Measurements from ENCODE around the gene RPL29.
A peak's percentile ranks its signal among the peaks of the same experiment; 100 is the strongest.

Gene RPL29

GRCh38 chr3:52028572-52028971, 32.9 kb upstream of the RPL29 start:
- Histone ChIP-seq H3K36me3 (ENCODE audit: control insufficient read depth in 1 of 2, insufficient read depth in 2 of 2, low read depth in 1 of 2, low read length in 2 of 2) (no peaks in the 10 kb centered on the region), H3K27me3 (ENCODE audit: control insufficient read depth in 1 of 2, insufficient read depth in 1 of 2, low read length in 2 of 2) (peaks cover 0 to 2% of the 10 kb centered on the region in 2 experiments), H2AK5ac (ENCODE audit: low read length, severe bottlenecking) (no peak overlapping the region), H2BK15ac (ENCODE audit: low read depth, poor library complexity, severe bottlenecking) (no peak overlapping the region), H3K4me2 (ENCODE audit: low read length, poor library complexity, severe bottlenecking) (no peak overlapping the region), H2BK5ac (ENCODE audit: low read depth, low read length, poor library complexity, severe bottlenecking) (no peak overlapping the region), H3K27ac (ENCODE audit: low read length, poor library complexity, severe bottlenecking) (no peak overlapping the region), H3K4me3 (ENCODE audit: insufficient read depth in 1 of 2, low read depth in 1 of 2, low read length in 2 of 2) (no peak overlapping the region), H3K9ac (ENCODE audit: low read length) (no peak overlapping the region), H3K9me3 (ENCODE audit: control insufficient read depth, low read length) (peaks cover 4% of the 10 kb centered on the region), H3K18ac (ENCODE audit: low read depth in 1 of 2, low read length in 2 of 2) (no peak overlapping the region), H4K8ac (ENCODE audit: low read length) (no peak overlapping the region), H4K91ac (ENCODE audit: low read length) (no peak overlapping the region), H3K14ac (ENCODE audit: low read length in 2 of 2) (no peak overlapping the region), H3K4me1 (ENCODE audit: control insufficient read depth, insufficient read depth, low read depth, low read length) (peaks cover 3% of the 10 kb centered on the region), H2AFZ (ENCODE audit: low read depth, low read length) (no peak overlapping the region), H3K4ac (ENCODE audit: low read depth in 1 of 2, low read length in 2 of 2) (no peak overlapping the region), H3K23ac (ENCODE audit: low read length in 2 of 2) (no peak overlapping the region), H2BK120ac (ENCODE audit: low read depth, low read length) (no peak overlapping the region), H2BK12ac (ENCODE audit: low read length in 2 of 2) (no peak overlapping the region), H3K79me1 (replicated peaks; ENCODE audit: low read length, poor library complexity, severe bottlenecking) (no peaks in the 10 kb centered on the region)
- WGBS: 88% methylated on average over 10 of the region's 12 CpGs
- DNase-seq: no peak

- H2BK12ac ChIP-seq (ENCODE audit: low read length in 2 of 2): no peak overlapping the region
- no peak overlapping the region for H3K27ac ChIP-seq (ENCODE audit: low read length, poor library complexity, severe bottlenecking)
- no peak overlapping the region for H2AK5ac ChIP-seq (ENCODE audit: low read length, severe bottlenecking)
- no peak overlapping the region for H4K91ac ChIP-seq (ENCODE audit: low read length)
- peak overlapping the region in 1 of 2 experiments; percentile 16 for H3K4ac ChIP-seq (ENCODE audit: low read depth in 1 of 2, low read length in 2 of 2)
- H3K4me3 ChIP-seq (ENCODE audit: insufficient read depth in 1 of 2, low read depth in 1 of 2, low read length in 2 of 2): no peak overlapping the region
- no peak overlapping the region for H2BK5ac ChIP-seq (ENCODE audit: low read depth, low read length, poor library complexity, severe bottlenecking)
- no peak overlapping the region for H3K18ac ChIP-seq (ENCODE audit: low read depth in 1 of 2, low read length in 2 of 2)
- H3K9me3 ChIP-seq (ENCODE audit: control insufficient read depth, low read length): no peaks in the 10 kb centered on the region
- no peak overlapping the region for H2BK15ac ChIP-seq (ENCODE audit: low read depth, poor library complexity, severe bottlenecking)
- H3K4me2 ChIP-seq (ENCODE audit: low read length, poor library complexity, severe bottlenecking): no peak overlapping the region
- 68% methylated on average over 4 of the region's 4 CpGs for WGBS
- H3K36me3 ChIP-seq (ENCODE audit: control insufficient read depth in 1 of 2, insufficient read depth in 2 of 2, low read depth in 1 of 2, low read length in 2 of 2): no peaks in the 10 kb centered on the region
- no peak overlapping the region for H2AFZ ChIP-seq (ENCODE audit: low read depth, low read length)
- no peaks in the 10 kb centered on the region for H3K27me3 ChIP-seq (ENCODE audit: control insufficient read depth in 1 of 2, insufficient read depth in 1 of 2, low read length in 2 of 2)
- H3K4me1 ChIP-seq (ENCODE audit: control insufficient read depth, insufficient read depth, low read depth, low read length): peaks cover 14% of the 10 kb centered on the region
- H3K23ac ChIP-seq (ENCODE audit: low read length in 2 of 2): no peak overlapping the region
- H4K8ac ChIP-seq (ENCODE audit: low read length): no peak overlapping the region
- H3K14ac ChIP-seq (ENCODE audit: low read length in 2 of 2): no peak overlapping the region
- no peak overlapping the region for H3K9ac ChIP-seq (ENCODE audit: low read length)
- DNase-seq: no peak
- H3K79me1 ChIP-seq (replicated peaks; ENCODE audit: low read length, poor library complexity, severe bottlenecking): no peaks in the 10 kb centered on the region
- no peak overlapping the region for H2BK120ac ChIP-seq (ENCODE audit: low read depth, low read length)
Observed at GRCh38 chr3:52026041-52026440, 30.3 kb upstream of the RPL29 start.

- no peak overlapping the region for H3K4ac ChIP-seq (ENCODE audit: low read depth in 1 of 2, low read length in 2 of 2)
- 86% methylated on average over 7 of the region's 7 CpGs for WGBS
- H2AK5ac ChIP-seq (ENCODE audit: low read length, severe bottlenecking): no peak overlapping the region
- no peak overlapping the region for H2BK15ac ChIP-seq (ENCODE audit: low read depth, poor library complexity, severe bottlenecking)
- H2BK12ac ChIP-seq (ENCODE audit: low read length in 2 of 2): no peak overlapping the region
- peaks cover 14% of the 10 kb centered on the region for H3K4me1 ChIP-seq (ENCODE audit: control insufficient read depth, insufficient read depth, low read depth, low read length)
- no peaks in the 10 kb centered on the region for H3K79me1 ChIP-seq (replicated peaks; ENCODE audit: low read length, poor library complexity, severe bottlenecking)
- H3K27me3 ChIP-seq (ENCODE audit: control insufficient read depth in 1 of 2, insufficient read depth in 1 of 2, low read length in 2 of 2): no peaks in the 10 kb centered on the region
- H3K23ac ChIP-seq (ENCODE audit: low read length in 2 of 2): no peak overlapping the region
- no peaks in the 10 kb centered on the region for H3K36me3 ChIP-seq (ENCODE audit: control insufficient read depth in 1 of 2, insufficient read depth in 2 of 2, low read depth in 1 of 2, low read length in 2 of 2)
- no peak overlapping the region for H4K91ac ChIP-seq (ENCODE audit: low read length)
- no peaks in the 10 kb centered on the region for H3K9me3 ChIP-seq (ENCODE audit: control insufficient read depth, low read length)
- H4K8ac ChIP-seq (ENCODE audit: low read length): no peak overlapping the region
- no peak overlapping the region for H3K4me2 ChIP-seq (ENCODE audit: low read length, poor library complexity, severe bottlenecking)
- no peak overlapping the region for H3K18ac ChIP-seq (ENCODE audit: low read depth in 1 of 2, low read length in 2 of 2)
- H2AFZ ChIP-seq (ENCODE audit: low read depth, low read length): no peak overlapping the region
- no peak overlapping the region for H2BK120ac ChIP-seq (ENCODE audit: low read depth, low read length)
- H3K9ac ChIP-seq (ENCODE audit: low read length): no peak overlapping the region
- no peak for DNase-seq
- H3K27ac ChIP-seq (ENCODE audit: low read length, poor library complexity, severe bottlenecking): no peak overlapping the region
- H3K14ac ChIP-seq (ENCODE audit: low read length in 2 of 2): no peak overlapping the region
- no peak overlapping the region for H2BK5ac ChIP-seq (ENCODE audit: low read depth, low read length, poor library complexity, severe bottlenecking)
- H3K4me3 ChIP-seq (ENCODE audit: insufficient read depth in 1 of 2, low read depth in 1 of 2, low read length in 2 of 2): peak overlapping the region in 1 of 2 experiments; percentile 2
Observed at GRCh38 chr3:52025453-52025852, 29.8 kb upstream of the RPL29 start.

GRCh38 chr3:52024765-52025452, 29.2 kb upstream of the RPL29 start:
- Histone ChIP-seq H2AK5ac (ENCODE audit: low read length, severe bottlenecking) (no peak overlapping the region), H4K8ac (ENCODE audit: low read length) (no peak overlapping the region), H2AFZ (ENCODE audit: low read depth, low read length) (no peak overlapping the region), H2BK5ac (ENCODE audit: low read depth, low read length, poor library complexity, severe bottlenecking) (no peak overlapping the region), H2BK120ac (ENCODE audit: low read depth, low read length) (no peak overlapping the region), H3K27me3 (ENCODE audit: control insufficient read depth in 1 of 2, insufficient read depth in 1 of 2, low read length in 2 of 2) (no peaks in the 10 kb centered on the region), H2BK12ac (ENCODE audit: low read length in 2 of 2) (no peak overlapping the region), H3K36me3 (ENCODE audit: control insufficient read depth in 1 of 2, insufficient read depth in 2 of 2, low read depth in 1 of 2, low read length in 2 of 2) (no peaks in the 10 kb centered on the region), H3K4me1 (ENCODE audit: control insufficient read depth, insufficient read depth, low read depth, low read length) (peaks cover 14% of the 10 kb centered on the region), H4K91ac (ENCODE audit: low read length) (no peak overlapping the region), H3K79me1 (replicated peaks; ENCODE audit: low read length, poor library complexity, severe bottlenecking) (no peaks in the 10 kb centered on the region), H3K9ac (ENCODE audit: low read length) (no peak overlapping the region), H3K4me2 (ENCODE audit: low read length, poor library complexity, severe bottlenecking) (no peak overlapping the region), H3K27ac (ENCODE audit: low read length, poor library complexity, severe bottlenecking) (no peak overlapping the region), H3K9me3 (ENCODE audit: control insufficient read depth, low read length) (no peaks in the 10 kb centered on the region), H3K18ac (ENCODE audit: low read depth in 1 of 2, low read length in 2 of 2) (no peak overlapping the region), H3K4me3 (ENCODE audit: insufficient read depth in 1 of 2, low read depth in 1 of 2, low read length in 2 of 2) (peak overlapping the region in 1 of 2 experiments; percentile 2), H2BK15ac (ENCODE audit: low read depth, poor library complexity, severe bottlenecking) (no peak overlapping the region), H3K14ac (ENCODE audit: low read length in 2 of 2) (no peak overlapping the region), H3K23ac (ENCODE audit: low read length in 2 of 2) (no peak overlapping the region), H3K4ac (ENCODE audit: low read depth in 1 of 2, low read length in 2 of 2) (no peak overlapping the region)
- WGBS: 92% methylated on average over 3 of the region's 6 CpGs
- DNase-seq: no peak
